ENCODE measurements around the gene GBP6.

The GBP6 gene

DNA sequence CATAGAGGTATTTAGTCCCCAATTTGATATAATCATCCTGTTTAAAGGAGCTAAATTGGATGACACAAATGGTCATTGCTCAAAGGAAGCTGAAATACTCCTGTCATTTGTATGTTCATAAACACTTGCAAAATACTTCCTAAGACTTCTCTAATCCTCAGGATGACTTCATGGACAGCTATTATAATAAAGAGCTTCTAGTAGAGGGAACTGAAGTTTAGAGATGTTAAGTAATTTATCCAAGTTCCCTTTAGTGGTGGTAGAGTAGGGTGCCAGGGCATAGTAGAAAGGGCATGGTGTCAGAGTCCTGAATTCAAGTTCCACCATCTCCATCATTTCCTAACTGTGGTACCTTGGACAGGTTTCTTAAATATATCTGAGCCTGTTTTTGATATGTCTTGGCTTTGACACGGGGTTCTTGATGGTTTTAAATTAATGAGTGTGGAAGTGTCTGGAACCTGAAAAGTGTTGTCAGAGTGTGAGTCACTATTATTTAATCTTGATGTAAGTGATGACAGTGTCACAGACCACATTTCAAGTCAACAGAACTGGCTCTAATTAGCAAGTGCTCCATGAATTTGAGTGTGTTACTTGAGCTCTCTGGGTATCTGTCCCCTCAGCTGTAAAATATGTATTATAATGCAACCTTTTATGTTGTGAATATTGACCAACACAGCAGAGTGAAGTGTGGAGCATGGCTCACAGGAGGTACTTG, 12.1 kb upstream of the GBP6 start:
- no peak overlapping the region for H3K4me2 ChIP-seq (ENCODE audit: low read depth, low read length, poor library complexity, severe bottlenecking)
- no peaks in the 10 kb centered on the region for H3F3A ChIP-seq (ENCODE audit: insufficient read depth)
- no peaks in the 10 kb centered on the region for H3K36me3 ChIP-seq (ENCODE audit: low read length)
- TF ChIP-seq EZH2phosphoT487 (conservative IDR thresholded peaks at IDR 0.05; ENCODE audit: low read length) = no peak
- TF ChIP-seq, protein P1, sequence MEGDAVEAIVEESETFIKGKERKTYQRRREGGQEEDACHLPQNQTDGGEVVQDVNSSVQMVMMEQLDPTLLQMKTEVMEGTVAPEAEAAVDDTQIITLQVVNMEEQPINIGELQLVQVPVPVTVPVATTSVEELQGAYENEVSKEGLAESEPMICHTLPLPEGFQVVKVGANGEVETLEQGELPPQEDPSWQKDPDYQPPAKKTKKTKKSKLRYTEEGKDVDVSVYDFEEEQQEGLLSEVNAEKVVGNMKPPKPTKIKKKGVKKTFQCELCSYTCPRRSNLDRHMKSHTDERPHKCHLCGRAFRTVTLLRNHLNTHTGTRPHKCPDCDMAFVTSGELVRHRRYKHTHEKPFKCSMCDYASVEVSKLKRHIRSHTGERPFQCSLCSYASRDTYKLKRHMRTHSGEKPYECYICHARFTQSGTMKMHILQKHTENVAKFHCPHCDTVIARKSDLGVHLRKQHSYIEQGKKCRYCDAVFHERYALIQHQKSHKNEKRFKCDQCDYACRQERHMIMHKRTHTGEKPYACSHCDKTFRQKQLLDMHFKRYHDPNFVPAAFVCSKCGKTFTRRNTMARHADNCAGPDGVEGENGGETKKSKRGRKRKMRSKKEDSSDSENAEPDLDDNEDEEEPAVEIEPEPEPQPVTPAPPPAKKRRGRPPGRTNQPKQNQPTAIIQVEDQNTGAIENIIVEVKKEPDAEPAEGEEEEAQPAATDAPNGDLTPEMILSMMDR (IDR thresholded peaks at IDR 0.05; ENCODE audit: insufficient read depth, low read length, poor library complexity, severe bottlenecking) = no peak
- H2AFZ ChIP-seq (ENCODE audit: low read depth, low read length, severe bottlenecking) = no peak overlapping the region
- no peak overlapping the region for H3K27ac ChIP-seq (ENCODE audit: low read depth, low read length)
- no peaks in the 10 kb centered on the region for H3K9me2 ChIP-seq (replicated peaks; ENCODE audit: insufficient read depth, low read length)
- H3K9ac ChIP-seq (ENCODE audit: low read length) = no peak overlapping the region
- H4K20me1 ChIP-seq (ENCODE audit: low read depth, low read length) = no peaks in the 10 kb centered on the region
- no peaks in the 10 kb centered on the region for H3K9me3 ChIP-seq (ENCODE audit: insufficient read depth, low read length)
- H3K79me2 ChIP-seq (ENCODE audit: insufficient read depth, low read length) = no peaks in the 10 kb centered on the region
- no peaks in the 10 kb centered on the region for H3K27me3 ChIP-seq (ENCODE audit: low read length)
- H3K4me3 ChIP-seq (ENCODE audit: insufficient read depth, low read length, poor library complexity, severe bottlenecking) = no peak overlapping the region

DNA sequence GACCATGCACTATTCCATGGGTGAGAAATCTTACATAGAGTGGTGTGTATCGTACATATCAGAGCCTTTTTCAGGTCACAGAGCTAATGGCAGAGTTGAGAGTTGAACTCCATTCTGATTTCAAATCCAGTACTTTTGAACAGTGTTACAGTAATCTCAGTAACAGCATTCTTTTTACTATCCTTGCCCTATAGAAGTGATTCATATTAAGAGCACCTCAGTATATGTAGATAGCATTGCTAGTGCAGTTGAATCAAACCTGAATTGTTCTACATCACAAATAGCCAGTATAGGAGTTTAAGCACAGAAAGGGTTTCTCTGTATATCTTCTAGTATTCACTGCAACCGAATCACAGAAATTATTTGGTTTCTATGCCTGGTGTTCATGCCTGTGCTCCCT, 11.4 kb upstream of the GBP6 start:
- Histone ChIP-seq H3K9me3 (ENCODE audit: insufficient read depth, low read length) (no peaks in the 10 kb centered on the region), H3K4me2 (ENCODE audit: low read depth, low read length, poor library complexity, severe bottlenecking) (no peak overlapping the region), H3K36me3 (ENCODE audit: low read length) (no peaks in the 10 kb centered on the region), H3K9ac (ENCODE audit: low read length) (no peak overlapping the region), H3K4me3 (ENCODE audit: insufficient read depth, low read length, poor library complexity, severe bottlenecking) (no peak overlapping the region), H3K27ac (ENCODE audit: low read depth, low read length) (no peak overlapping the region), H3K9me2 (replicated peaks; ENCODE audit: insufficient read depth, low read length) (no peaks in the 10 kb centered on the region), H3F3A (ENCODE audit: insufficient read depth) (no peaks in the 10 kb centered on the region), H3K27me3 (ENCODE audit: low read length) (no peaks in the 10 kb centered on the region), H4K20me1 (ENCODE audit: low read depth, low read length) (no peaks in the 10 kb centered on the region), H2AFZ (ENCODE audit: low read depth, low read length, severe bottlenecking) (no peak overlapping the region), H3K79me2 (ENCODE audit: insufficient read depth, low read length) (no peaks in the 10 kb centered on the region)
- no peak for TF ChIP-seq EZH2phosphoT487 (conservative IDR thresholded peaks at IDR 0.05; ENCODE audit: low read length)

DNA sequence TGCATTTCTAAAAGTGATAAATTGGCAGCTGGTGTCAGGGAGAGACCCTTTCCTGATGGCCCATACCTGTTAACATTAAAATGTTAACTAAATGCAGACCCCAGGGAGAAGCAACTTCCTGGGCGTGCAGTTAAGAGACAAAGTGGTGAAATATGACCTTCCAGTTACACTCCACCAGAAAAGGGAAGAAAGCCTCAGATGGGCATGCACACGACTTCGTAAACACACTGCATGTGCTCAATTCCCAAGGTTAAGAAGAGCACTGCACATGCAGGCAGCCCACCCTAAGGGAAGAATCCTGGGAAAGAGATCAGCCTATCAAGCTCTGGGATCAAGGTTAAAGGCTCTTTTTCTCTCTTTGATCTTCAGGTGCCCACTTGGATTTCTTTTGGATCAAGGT, 9.7 kb upstream of the GBP6 start:
- Histone ChIP-seq H2AFZ (ENCODE audit: low read depth, low read length, severe bottlenecking) (no peak overlapping the region), H3K9me2 (replicated peaks; ENCODE audit: insufficient read depth, low read length) (no peaks in the 10 kb centered on the region), H3K9ac (ENCODE audit: low read length) (no peak overlapping the region), H3K9me3 (ENCODE audit: insufficient read depth, low read length) (no peaks in the 10 kb centered on the region), H3F3A (ENCODE audit: insufficient read depth) (no peaks in the 10 kb centered on the region), H3K4me3 (ENCODE audit: insufficient read depth, low read length, poor library complexity, severe bottlenecking) (no peak overlapping the region), H4K20me1 (ENCODE audit: low read depth, low read length) (no peaks in the 10 kb centered on the region), H3K27ac (ENCODE audit: low read depth, low read length) (no peak overlapping the region), H3K4me2 (ENCODE audit: low read depth, low read length, poor library complexity, severe bottlenecking) (no peak overlapping the region), H3K27me3 (ENCODE audit: low read length) (no peaks in the 10 kb centered on the region), H3K36me3 (ENCODE audit: low read length) (no peaks in the 10 kb centered on the region), H3K79me2 (ENCODE audit: insufficient read depth, low read length) (no peaks in the 10 kb centered on the region)
- TF ChIP-seq, protein P1 (IDR thresholded peaks at IDR 0.05; ENCODE audit: insufficient read depth, low read length, poor library complexity, severe bottlenecking) = no peak
- TF ChIP-seq EZH2phosphoT487 (conservative IDR thresholded peaks at IDR 0.05; ENCODE audit: low read length) = no peak

- Histone ChIP-seq H3K4me2 (ENCODE audit: low read depth, low read length, poor library complexity, severe bottlenecking) (no peak overlapping the region), H3K9me3 (ENCODE audit: insufficient read depth, low read length) (no peaks in the 10 kb centered on the region), H3K79me2 (ENCODE audit: insufficient read depth, low read length) (no peaks in the 10 kb centered on the region), H3K9me2 (replicated peaks; ENCODE audit: insufficient read depth, low read length) (no peaks in the 10 kb centered on the region), H3K27me3 (ENCODE audit: low read length) (no peaks in the 10 kb centered on the region), H3K4me3 (ENCODE audit: insufficient read depth, low read length, poor library complexity, severe bottlenecking) (no peak overlapping the region), H3F3A (ENCODE audit: insufficient read depth) (no peaks in the 10 kb centered on the region), H3K9ac (ENCODE audit: low read length) (no peak overlapping the region), H2AFZ (ENCODE audit: low read depth, low read length, severe bottlenecking) (no peak overlapping the region), H4K20me1 (ENCODE audit: low read depth, low read length) (no peaks in the 10 kb centered on the region), H3K27ac (ENCODE audit: low read depth, low read length) (no peak overlapping the region), H3K36me3 (ENCODE audit: low read length) (no peaks in the 10 kb centered on the region)
- TF ChIP-seq, protein P1 (IDR thresholded peaks at IDR 0.05; ENCODE audit: insufficient read depth, low read length, poor library complexity, severe bottlenecking) = no peak
- no peak for TF ChIP-seq EZH2phosphoT487 (conservative IDR thresholded peaks at IDR 0.05; ENCODE audit: low read length)
These were observed 8.8 kb upstream of the GBP6 start for GRCh38 chr1:89355056-89355455.

Measured in SU-DHL-6 (cell line).